Endothelial cell of umbilical vein (primary cell): Measurements from ENCODE around the gene ANO4.

ENCODE experiments used
- CTCF ChIP-seq, 2 donors: IDR thresholded peaks; 1 replicate in 1 of 2; 2 replicates in 1 of 2; pipeline ENCODE4 v1.5.1; 2011; ENCODE audit warnings: low read length in 2 of 2, mild to moderate bottlenecking in 2 of 2, moderate library complexity in 2 of 2, control low read depth in 1 of 2, inconsistent platforms in 1 of 2, low read depth in 1 of 2; ENCODE audit not compliant: insufficient read depth in 1 of 2; ENCODE audit errors: extremely low read depth in 1 of 2
- MYC ChIP-seq: IDR thresholded peaks from one replicate; pipeline ENCODE4 v1.6.1; 2011; ENCODE audit warnings: mild to moderate bottlenecking, low read depth, low read length

DNA sequence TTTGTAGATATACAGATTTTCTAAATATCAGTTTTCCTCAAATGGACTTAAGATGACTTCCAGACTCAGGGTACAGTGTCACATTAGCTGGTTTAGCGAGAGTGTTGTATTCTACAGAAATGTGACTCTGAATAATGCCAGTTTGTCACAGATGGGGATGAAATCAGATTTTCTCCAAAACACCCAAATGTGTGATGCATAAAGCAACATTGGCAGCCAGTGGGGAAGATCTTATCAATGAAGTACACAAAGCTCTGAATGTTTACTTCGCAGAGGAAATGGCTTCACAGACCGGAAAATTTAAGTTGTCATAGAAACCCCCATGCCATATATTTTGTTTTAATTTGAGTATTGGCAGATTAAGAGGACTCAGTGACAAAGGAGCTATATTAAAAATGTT, 29.9 kb downstream of the ANO4 start:
- TF ChIP-seq CTCF (IDR thresholded peaks at IDR 0.05; ENCODE audit: extremely low read depth in 1 of 2, insufficient read depth in 1 of 2, low read depth in 1 of 2, low read length in 2 of 2) (no peak), MYC (no peak)
